NCI-H774 (cell line): ENCODE data around the gene ACSL5.

Experiments used
- DNase-seq: peaks from one replicate; lab custom pipeline; 2025; lab: John Stamatoyannopoulos, UW

The ACSL5 gene, protein sequence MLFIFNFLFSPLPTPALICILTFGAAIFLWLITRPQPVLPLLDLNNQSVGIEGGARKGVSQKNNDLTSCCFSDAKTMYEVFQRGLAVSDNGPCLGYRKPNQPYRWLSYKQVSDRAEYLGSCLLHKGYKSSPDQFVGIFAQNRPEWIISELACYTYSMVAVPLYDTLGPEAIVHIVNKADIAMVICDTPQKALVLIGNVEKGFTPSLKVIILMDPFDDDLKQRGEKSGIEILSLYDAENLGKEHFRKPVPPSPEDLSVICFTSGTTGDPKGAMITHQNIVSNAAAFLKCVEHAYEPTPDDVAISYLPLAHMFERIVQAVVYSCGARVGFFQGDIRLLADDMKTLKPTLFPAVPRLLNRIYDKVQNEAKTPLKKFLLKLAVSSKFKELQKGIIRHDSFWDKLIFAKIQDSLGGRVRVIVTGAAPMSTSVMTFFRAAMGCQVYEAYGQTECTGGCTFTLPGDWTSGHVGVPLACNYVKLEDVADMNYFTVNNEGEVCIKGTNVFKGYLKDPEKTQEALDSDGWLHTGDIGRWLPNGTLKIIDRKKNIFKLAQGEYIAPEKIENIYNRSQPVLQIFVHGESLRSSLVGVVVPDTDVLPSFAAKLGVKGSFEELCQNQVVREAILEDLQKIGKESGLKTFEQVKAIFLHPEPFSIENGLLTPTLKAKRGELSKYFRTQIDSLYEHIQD

DNA sequence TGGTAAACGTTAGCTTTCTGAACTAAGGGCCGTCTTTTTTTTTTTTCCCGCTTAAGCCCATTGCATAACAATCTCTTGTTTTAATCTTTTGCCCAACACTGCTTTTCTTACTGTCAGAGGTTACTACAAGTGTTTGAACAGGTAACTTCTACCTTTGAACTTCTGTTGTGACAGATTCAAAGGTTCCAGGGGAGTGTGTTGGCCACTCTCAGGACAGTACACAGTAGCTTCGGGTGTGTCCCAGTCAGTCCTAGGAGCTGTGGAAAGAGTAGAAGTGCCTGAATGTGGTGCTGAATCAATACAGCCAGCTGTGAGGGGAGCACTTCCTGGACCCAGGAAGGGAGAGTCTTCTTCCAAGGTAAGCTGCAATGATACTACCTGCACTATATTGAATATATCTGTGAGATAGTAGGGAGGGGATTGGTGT lies at the start of gene ACSL5:
ACSL5 (plus strand) TSS at position 205 of the 427 bp plus-strand sequence. CDS start 20,831 bp downstream, outside the sequence.
- DNase-seq: no peak

DNA sequence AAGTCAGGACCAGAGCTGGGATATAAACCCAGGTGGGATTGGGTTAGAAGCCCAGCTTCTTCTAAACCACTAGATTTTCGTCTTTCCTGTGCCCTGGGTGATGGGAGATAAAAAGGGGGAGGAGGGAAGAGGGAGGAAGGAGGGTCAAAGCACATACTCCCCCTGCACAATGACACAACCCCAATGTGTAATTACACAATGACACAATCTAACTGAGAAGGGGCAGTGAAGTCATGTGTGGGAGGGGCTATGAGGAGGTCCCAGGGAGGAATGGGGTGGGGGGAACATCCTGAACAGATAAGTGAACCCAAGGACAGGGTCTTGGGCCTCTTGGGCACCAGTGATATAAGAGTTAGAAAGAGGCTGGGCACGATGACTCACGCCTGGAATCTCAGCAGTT lies 46.2 kb upstream of the ACSL5 start:
- no peak for DNase-seq

DNA sequence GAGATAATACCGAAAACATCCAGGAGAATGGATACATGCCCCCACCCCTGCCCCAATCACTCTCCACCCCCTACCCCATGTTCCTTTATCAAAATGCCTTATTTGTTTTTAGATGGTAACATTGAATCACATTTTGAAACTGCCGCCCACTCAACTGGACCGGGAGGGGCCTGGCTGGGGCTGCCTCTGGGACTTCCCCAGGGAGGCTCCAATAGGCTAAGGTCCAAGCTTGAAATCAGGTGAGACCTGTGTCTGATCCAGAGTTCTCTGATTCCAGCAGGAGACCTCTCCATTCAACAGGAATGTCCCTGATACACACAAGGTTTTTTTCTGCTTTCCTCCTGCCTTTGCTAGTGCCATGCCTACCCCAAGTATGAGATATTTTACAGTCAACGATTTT lies 43.8 kb upstream of the ACSL5 start:
- no peak for DNase-seq

DNA sequence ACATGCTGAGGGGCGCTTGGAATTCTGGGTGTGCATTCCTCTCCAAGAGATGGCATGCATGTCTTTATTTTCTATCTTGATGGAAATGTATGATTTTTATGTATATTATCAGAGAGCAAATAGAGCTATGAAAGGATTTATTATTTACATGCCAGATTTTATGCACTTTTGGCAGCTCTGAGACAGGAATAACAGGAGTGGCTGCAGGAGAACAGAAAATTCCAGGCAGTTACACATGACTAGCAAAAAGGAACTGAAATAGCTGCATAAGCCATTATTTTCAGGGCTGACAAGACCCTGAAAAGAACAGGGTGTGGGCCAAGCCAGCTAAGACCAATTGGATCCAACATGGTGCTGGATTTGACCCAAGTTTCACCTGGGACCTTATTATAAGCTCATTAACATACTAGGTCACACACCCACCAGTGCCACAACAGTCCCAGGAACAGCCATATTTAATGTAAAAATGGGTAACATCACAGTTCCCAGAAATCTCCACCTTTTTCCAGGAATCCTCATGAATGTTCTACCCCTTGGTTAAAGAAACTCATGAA lies 43.2 kb upstream of the ACSL5 start:
- no peak for DNase-seq

DNA sequence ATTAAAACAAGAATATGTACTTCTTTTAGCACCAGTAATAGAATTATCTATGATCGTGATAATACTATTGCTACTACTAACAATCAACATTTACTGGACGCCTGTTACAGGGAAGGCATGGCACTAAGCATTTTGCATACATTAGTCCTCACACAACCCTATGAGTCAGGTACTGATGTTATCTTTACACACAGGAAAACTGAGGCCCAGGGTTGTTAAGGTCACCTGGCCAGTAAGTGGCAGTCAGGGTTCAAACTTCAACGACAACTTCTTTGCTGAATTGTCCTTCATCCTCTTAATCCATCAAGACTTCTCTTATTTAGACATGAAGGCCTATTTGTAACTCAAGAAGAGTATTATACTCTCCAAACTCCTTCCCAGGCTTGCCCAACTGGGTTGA lies 41.9 kb upstream of the ACSL5 start:
- DNase-seq: no peak

DNA sequence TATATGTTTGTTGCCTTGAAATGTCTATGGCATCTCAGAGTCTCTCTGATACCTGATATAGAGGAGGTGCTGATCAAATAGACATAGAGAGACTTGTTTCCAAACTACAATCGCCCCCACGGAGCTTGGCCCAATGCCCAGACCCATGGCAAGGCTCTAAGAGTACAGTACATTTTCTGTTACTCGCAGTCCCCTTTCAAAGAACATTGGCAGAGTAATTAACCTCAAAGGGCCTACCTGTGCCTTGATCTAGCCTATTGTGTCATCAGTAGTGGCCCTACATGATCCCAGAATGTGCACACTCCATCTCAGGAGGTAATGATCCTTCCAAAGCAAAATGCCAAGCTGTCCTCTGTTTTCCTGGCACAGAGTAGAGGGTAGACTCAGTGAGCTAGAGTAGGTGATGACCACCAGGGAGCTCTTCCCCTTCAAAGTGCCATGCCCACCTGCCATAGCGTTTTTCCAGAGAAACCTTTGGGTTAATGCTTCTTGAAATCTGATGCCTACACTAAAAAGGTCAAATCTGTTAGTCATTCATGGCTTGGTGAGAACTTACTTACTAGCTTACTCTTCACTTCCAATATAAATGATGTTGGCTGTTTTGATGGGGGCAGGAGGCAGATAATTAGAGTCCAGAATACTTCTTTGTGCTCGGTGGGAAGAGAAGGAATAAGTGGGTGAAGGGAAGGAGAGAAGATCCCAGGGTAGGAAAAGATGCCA lies 41.2 kb upstream of the ACSL5 start:
- DNase-seq: no peak

DNA sequence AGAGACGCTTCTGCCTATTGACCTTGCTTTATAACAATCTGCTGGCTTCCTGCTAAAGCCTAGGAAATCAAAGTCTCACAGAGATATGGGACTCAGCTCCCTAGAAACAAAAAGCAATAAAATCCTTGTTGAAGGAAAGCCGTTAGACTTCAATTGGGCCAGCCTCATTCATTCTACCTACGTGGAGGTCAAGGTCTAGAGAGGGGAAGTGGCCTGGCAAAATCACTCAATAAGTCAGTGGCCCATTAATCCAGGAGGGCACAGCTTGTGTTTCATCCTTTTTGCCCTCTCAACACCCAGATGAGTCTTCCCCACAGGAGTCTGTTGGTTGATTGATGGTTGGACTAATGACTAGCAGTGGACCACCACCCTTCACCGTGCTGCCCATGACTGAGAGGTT lies 40.5 kb upstream of the ACSL5 start:
- no peak for DNase-seq

DNA sequence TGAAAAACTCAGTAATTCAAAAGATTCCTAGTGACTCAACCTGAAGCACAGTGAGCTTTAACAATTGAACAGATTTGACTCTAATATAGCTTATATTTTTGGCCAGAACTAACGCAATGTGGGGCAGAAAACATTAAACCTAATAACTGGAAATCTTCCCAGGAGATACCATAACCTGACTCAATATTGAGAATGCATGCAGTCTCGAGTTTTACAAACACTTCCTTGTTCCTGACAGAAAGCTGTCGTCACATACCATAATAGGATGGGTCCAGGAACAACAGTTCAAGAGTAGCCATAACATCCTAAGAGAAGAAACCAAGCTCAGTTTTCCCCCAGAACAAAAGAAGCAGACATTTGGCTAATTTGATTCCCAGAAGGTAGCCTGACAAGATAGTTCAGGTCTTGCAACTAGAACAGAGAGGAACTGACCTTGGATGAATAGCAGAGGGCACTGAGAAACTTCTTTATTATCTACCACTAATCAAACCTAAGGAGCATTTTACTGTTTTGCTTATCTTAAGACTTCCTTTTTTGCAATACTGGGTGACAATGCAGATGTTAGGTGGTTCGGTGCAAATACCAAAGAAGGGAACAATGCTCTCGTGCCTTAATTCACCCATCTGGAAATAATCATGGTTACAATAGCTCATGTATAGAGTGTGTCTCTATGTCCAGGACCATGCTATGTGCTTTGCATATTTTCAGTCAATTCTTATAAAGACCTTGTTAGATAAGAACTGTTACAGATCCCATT lies 38.6 kb upstream of the ACSL5 start:
- DNase-seq: no peak

DNA sequence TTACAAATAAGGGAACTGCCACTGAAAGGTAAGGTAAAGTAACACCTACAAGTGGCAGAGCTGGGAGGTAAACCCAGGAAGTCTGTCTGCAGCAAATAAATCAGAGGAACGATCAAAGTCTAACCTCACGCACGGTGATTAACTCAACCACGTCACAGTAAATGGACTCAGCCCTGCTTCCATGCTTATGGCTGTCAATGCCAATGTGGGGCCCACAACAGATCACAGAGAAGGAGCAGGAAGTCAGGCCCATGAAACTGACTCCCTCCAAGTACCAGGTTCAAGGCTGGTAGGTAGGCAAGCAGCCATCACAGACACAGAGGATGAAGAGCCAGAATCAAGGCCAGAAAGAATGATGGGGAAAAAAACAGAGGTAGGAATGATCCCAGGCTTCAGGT lies 38.0 kb upstream of the ACSL5 start:
- DNase-seq: no peak

DNA sequence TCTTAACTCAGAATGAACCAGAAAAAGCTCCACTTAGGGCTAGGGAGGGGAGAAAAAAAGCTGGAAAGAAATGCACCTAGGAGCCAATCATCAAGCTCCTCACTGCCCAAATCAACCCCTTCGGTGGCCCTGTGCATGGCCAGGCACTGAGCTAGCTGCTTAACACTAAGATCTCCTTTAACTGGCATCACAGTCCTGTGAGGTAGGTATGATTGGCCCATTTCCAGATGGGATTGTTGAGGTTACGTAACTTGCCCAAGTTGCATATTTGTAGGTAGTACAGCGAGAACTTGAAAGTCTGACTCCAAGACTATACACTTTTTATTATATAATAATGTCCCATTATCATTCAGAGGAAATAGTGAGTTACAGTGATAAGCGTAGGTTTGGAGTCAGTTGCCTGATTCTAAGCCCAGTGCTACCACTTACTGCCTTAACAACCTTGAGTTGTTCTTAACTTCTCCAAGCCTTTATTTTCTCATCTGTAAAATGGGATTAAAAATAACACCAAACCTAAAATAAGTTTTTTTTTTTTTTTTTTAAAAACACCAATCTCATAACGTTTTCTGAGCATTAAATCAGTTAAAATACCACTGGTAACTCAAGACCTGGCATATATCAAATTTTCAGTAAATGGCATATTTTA lies 37.2 kb upstream of the ACSL5 start:
- no peak for DNase-seq

DNA sequence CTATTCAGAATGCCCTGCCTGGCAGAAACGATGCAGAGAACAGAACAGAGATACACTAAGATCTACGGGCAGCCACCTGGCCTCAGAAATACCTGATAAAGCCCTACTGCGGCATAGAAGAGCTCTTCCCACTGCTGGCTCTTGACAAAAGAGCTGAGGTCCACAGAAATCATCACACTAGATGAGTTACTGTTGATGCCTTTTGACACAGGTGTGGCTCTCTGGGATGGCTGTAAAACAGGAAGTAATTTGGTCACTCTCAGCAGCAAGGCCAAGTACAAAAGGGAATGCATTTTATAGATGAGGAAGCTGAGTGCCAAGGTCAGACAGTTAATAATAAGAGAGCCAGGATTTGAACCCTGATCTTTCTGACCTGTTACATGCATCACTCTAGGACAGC lies 35.0 kb upstream of the ACSL5 start:
- DNase-seq: no peak

DNA sequence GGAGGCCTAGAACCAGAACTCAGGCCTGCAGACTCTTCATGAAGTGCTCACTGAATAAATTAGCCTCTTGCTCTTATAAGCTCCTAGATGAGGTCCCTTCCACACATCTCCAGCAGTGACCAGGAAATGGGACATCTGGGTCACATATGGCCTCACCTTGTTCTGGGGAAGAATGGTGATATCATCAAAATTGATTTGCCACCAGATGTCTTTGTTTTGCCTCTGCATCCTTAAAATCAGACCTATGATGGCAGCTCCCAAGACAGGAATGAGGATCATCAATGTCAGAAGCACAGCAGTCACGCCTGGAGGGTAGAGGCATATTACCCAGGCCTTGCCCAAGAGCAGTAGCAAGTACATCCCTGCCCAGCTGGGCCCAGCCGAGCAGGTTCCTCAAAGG lies 33.3 kb upstream of the ACSL5 start:
- no peak for DNase-seq

DNA sequence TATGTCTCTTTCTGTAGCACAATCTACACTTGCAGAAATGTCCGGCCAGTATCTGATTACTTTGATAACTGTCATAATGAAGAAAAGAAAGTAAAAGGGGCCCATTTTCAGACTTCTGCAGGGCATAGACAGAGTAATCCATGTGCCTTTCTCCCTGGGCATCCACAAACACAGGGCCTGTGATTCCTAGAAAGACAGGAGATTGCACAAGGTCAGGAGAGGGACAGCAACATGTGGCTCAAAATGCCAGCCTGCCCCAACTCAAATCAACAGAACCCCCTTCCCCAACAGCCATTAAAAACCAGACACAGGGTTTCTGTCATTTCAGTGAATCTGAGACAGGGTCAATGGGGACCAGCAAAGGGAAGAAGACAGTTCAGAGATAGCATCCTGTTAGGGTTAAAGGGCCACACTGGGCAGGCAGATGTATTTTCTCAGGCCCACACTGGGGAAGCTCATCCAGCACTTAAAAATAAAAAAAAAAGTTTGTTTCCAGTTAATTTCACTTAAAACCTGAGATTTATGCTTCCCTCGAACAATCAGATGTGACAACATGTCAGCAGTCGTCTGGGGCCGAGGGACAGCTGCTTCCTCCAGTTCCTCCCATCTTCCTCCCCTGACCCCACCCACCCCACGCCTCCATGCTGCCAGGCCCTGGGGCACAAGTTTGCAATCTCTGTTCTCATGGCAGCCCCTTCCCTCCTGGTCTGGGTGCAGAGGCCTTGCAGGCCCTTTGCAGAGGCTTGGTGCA lies 30.7 kb upstream of the ACSL5 start:
- DNase-seq: no peak

DNA sequence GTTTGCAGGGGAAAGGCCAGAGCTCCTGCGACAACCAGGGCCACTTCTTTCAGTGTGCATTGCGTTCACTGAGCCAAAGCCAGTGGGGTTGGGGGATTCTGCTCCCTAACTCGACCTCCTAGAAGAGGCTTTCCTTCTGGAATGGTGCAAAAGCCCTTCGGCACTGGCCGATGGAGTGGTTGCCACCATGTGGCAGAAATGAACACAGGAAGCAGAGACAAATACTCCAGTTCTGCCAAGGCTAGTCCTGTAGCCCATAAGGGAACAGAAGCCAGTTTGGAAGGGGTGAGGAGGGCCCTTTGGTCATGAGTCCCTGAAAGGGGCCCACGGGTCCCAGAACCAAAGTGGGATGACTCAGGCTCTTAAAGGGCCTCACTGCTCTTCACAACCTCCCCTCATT lies 29.7 kb upstream of the ACSL5 start:
- no peak for DNase-seq

DNA sequence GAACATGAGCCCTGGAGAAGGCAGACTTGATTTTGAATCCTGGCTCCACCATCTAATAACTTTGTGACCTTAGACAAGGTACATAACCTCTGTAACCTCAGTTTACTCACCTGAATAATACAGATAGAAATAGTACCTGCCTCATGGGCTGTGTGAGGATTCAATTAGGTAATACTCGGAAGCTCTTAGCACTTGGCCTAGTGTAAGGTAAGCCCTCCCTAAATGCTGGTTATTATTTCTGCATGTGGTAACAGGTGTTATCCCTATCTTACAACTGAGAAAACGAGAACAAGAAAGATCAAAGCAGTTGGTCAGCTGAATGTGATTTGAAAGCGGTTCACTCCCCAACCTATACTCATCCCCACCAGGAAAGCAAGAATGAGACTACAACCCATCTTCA lies 28.7 kb upstream of the ACSL5 start:
- no peak for DNase-seq

DNA sequence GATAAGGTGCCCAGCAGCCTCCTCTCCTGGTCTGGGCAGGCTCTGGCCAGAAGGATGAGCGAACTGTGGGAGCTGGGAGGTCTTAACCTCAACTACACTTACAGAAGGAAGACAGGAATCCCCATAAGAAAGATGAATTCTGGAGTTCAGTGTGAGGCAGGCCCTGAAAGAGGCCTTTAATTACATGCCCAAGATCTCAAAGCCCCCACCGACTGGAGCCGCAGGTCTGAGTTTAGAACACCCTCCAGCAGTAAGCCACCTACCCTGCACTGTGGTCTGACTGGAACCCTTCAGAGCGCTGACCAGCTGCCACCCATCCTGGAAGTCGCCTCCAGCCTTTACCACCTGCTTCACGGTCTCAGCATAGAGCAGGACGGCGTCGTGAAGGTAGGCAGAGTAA lies 28.2 kb upstream of the ACSL5 start:
- no peak for DNase-seq

DNA sequence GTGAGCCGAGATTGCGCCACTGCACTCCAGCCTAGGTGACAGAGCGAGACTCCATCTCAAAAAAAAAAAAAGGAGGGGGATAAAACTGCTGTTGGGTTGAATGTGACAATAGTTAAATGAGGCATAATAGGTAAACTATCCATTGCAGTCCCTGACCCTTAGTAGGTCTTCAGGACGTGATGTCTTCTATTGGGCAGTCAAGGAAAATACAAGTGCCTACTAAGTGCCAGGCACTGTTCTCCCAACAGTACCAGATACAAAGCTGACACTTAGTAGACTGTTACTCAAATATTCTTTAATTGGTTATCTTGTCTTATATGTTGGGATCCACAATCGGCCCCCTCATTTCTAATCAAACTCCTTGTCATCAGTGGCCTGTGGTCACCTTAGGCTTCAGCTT lies 27.1 kb upstream of the ACSL5 start:
- DNase-seq: no peak

DNA sequence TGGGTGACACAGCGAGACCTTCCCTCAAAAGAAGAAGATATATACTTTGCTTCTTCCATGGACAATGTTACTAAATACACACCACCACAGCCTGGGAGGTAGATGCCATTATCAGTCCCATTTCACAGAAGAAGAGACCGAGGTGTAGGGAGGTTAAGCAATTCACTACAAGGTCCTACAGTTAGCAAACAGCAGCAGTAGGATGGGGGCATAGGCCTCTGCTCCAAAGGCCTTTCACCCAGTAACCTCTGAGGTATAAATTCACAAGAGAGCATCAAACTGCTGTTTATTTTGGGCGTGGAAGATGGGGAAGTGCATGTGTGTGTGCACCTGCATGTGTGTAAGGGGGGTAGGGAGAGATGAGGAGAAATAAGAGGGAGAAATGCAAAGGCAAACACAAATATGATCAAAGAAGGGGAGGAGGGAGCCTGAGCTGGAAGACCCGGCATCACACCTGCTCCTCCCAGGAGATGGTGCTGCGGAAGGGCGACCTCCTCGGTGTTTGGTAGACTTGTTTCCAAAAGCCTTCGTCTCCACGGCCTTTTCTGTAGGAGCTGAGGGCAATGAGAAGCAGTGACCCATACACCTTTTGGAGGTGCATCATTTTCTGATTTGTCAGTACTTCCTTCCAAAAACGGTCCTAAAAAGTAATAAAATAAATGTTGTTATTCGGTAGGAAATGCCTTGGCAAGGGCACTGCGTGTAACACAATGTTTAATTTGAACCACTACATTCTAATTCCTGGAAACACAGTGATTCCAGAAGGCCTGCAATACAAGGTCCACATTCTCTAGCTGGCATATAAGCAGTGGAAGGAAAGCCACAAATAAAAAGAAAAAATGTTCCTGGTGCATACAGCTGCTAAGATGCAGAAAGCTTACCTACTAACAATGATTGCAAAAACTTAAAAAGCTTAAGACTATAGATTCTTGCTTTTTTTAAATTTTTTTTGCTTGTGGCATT lies 25.9 kb upstream of the ACSL5 start:
- no peak for DNase-seq

DNA sequence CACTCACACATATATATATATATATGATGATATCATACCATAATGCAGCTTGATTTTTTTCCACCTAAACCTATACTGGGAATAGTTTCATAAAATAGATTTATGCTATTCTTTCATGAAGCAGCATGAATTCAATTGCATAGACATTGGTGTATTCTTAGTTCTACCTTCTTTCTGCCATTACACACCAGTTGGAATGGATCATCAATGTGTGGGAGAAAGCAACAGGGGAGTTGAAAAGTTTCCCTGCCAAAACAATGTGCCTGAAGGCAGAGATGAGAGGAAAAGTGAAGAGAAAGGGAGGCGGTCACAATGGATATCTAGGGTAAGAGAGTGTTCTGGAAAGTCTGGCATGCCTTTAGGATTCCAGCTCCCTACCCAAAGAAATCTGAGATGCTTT lies 25.2 kb upstream of the ACSL5 start:
- DNase-seq: no peak
